Measurements from ENCODE around the gene CSNK2A2.

CSNK2A2 gene

DNA sequence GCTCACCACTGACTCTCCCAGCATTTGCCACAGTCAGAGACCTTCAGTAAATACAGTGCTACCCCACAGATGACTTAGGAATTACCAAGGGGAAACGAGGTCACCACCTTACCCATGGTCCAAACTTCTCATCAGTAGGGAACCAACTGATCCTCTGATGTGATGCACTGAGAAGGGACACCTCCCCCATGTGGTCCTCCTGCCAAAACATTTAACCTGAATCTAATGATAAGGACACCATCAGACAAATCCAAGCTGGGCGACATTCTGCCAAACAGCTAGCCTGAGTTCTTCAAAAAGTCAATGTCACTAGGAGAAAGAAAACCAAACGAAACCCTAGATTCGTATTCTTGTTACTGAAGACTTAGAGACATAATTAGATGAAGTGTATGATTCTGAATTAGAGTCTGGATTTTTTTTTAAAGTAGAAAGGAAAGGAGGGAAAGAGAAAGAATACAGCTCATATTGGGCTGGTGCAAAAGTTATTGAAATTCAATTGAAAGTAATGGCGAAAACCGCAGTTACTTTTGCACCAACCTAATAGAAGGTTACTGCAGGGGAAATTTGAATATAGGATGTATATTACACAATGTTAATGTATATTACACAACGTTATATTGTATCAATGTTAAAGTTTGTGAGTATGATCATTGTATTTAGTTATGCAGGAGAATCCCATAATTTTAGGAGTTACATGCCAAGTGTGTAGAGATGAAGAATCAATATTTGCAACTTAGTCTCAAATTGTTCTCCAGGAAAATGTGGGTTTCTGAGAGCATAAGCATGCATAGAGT, 2.3 kb upstream of the CSNK2A2 start:
- DNase-seq (ENCODE audit: low read depth) = no peak
- H3K4me3 ChIP-seq (ENCODE audit: low read length) = no peak overlapping the region
- TF ChIP-seq, protein P1, sequence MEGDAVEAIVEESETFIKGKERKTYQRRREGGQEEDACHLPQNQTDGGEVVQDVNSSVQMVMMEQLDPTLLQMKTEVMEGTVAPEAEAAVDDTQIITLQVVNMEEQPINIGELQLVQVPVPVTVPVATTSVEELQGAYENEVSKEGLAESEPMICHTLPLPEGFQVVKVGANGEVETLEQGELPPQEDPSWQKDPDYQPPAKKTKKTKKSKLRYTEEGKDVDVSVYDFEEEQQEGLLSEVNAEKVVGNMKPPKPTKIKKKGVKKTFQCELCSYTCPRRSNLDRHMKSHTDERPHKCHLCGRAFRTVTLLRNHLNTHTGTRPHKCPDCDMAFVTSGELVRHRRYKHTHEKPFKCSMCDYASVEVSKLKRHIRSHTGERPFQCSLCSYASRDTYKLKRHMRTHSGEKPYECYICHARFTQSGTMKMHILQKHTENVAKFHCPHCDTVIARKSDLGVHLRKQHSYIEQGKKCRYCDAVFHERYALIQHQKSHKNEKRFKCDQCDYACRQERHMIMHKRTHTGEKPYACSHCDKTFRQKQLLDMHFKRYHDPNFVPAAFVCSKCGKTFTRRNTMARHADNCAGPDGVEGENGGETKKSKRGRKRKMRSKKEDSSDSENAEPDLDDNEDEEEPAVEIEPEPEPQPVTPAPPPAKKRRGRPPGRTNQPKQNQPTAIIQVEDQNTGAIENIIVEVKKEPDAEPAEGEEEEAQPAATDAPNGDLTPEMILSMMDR (conservative IDR thresholded peaks at IDR 0.05; ENCODE audit: low read depth, low read length) = no peak

DNA sequence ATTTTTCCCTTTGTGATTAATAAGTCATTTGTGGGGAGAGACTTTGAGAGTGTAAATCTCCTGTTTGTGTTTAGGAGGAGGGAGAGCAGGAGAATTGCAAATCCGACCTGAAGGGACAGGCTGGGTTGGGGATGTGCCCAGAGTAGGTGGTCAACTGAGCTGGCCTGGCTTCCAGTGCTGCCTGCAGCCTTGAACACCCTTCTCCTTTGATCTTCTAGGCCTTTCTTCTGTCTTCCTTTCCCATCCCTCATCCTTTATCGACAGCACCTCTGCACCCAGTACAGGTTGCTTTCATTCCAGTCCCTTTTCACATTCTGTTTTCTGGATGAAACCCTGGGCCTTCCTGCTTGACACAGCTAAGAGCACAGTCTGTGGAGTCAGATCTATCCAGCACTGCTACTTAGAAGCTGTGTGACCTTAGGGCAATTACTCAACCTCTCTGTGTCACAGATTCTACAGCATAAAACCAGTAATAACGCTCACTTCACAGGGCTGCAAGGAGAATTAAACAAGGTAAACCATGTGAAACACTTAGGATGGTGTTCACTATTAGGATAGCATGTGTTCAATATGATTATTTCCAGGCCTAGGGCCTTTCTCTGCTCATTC, 1.0 kb upstream of the CSNK2A2 start:
- TF ChIP-seq, protein P1 (conservative IDR thresholded peaks at IDR 0.05; ENCODE audit: low read depth, low read length) = no peak
- H3K4me3 ChIP-seq (ENCODE audit: low read length) = no peak overlapping the region
- no peak for DNase-seq (ENCODE audit: low read depth)

DNA sequence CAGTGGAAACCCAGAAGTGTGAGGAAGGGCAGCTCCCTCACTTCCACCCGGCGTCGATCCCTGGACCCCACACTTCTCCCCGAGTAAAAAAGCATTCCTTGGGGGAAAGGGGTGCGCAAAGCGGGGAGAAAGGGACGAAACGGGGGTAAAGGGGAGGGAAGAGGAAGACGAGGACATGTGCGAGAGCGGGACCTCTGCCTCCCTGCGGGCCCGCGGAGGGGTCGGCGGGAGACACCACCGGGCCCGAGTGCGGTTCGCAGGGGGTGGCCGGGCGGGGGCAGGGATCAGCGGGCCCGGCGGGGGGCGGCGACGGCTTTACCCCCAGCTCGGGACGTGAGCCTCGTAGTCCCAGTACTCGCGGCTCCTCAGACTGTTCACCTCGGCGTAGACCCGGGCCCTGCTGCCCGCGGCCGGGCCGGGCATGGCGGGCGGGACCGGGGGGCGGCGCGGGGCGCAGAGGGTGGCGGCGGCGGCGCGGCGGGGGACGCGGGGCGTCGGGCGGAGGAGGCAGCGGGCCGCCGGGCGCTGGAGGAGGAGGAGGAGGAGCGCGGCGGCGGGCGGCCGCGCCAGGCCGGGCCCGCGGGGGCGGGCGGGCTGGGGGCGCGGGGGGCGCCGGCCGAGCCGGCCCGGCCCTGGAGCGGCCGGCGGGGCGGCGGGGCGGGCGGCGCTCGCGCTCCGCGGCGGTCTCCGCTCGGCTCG, 443 bp downstream of the CSNK2A2 start:
- TF ChIP-seq, protein P1 (conservative IDR thresholded peaks at IDR 0.05; ENCODE audit: low read depth, low read length) = no peak
- DNase-seq (ENCODE audit: low read depth) = no peak

DNA sequence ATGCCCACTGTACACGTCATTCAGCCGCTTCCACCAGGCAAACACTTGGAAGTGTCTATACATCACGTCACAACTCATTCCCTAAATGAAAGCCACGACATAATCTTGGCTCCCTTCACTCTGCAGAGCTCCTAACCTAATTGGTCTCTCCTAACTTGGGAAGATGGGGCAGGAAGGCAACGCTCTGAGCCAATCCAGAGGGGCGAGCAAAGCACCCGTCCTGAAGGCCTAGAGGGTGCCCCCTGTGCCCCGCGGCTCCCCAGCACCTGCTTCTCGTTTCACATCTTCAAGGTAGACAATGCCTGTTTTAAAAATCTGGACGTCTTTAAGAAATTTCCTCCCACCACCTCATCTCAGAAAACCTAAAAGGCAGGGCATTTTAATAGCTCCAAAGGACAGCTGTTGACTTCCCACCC, 1.0 kb downstream of the CSNK2A2 start:
- peak overlapping the region; percentile 82 for H3K4me3 ChIP-seq (ENCODE audit: low read length)
- TF ChIP-seq, protein P1 (conservative IDR thresholded peaks at IDR 0.05; ENCODE audit: low read depth, low read length) = no peak
- no peak for DNase-seq (ENCODE audit: low read depth)

More for the DNA sequence above, 443 bp downstream of the CSNK2A2 start:
- H3K4me3 ChIP-seq (ENCODE audit: low read length) = peak overlapping the region; percentile 82

DNA sequence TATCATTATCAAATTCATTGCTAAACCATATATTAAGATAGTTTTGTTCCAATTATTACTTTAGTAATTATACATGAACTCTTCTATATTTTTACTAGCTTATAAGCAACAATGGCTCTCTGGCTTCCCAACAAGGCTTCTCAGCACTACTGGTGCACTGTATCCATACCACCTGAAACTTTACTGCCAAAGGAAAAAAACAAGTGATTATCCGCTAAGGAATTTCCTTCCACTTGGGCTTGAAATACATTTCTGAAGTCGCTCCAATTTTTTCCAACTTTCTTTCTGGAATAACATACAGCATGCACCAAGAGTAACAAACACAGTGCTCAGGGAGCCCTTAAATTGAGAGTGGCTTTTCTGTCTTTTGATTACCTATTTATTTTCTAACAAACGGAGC, 2.1 kb downstream of the CSNK2A2 start:
- DNase-seq (ENCODE audit: low read depth) = no peak
- H3K4me3 ChIP-seq (ENCODE audit: low read length) = no peak overlapping the region
- TF ChIP-seq, protein P1 (conservative IDR thresholded peaks at IDR 0.05; ENCODE audit: low read depth, low read length) = no peak

DNA sequence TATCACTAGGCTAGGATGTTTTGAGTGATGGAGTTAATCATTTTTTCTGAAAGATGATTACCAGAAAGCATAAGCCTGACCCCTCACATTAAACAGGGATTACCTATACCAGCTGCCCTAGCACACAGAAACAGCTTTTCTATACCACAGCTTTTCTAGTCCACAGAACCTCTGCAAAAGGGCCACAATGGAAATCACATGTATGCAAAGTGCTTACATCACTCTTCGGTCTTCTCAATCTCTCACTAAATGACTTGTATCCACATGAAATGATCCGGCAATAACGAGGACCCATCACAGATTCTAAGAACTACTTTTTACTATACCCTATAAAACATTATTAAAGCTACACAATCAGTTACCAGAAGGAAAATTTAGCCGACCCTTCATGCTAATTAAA, 2.6 kb downstream of the CSNK2A2 start:
- TF ChIP-seq, protein P1 (conservative IDR thresholded peaks at IDR 0.05; ENCODE audit: low read depth, low read length) = no peak
- no peak overlapping the region for H3K4me3 ChIP-seq (ENCODE audit: low read length)
- no peak for DNase-seq (ENCODE audit: low read depth)
